NT2/D1 (cell line): Measurements from ENCODE around the gene TANC1.

Experiments used
- SUZ12 ChIP-seq: IDR thresholded peaks from 2 replicates; pipeline ENCODE4 v1.6.1; 2011; ENCODE audit not compliant: insufficient read length, insufficient read depth; ENCODE audit errors: extremely low read depth
- YY1 ChIP-seq: IDR thresholded peaks from 2 replicates; pipeline ENCODE4 v1.6.1; 2011; ENCODE audit not compliant: insufficient read length, insufficient read depth

- TF ChIP-seq SUZ12 (no peak), YY1 (no peak)
Observed at GRCh38 chr2:158940356-158940755, 28.1 kb upstream of the TANC1 start.
